SK-N-SH (cell line): ENCODE data around the gene ITGB8. TPM values are rescaled to one million over a fixed set of nuclear protein-coding genes. Genes with fewer than 3 reads are reported as not detected.

Source experiments
- CTCF ChIA-PET: fragments of 300-600, 350-600 bp; formaldehyde crosslinking; extraction: SDS; loops from one replicate; lab custom pipeline; 2021; lab: Yijun Ruan, JAX
- POLR2A ChIA-PET: fragments of 350-600 bp; sonication (Branson Sonifier 250); formaldehyde crosslinking; extraction: SDS; loops from one replicate; lab custom pipeline; 2020; ENCODE audit warnings: antibody characterized with exemption, inconsistent platforms; lab: Yijun Ruan, JAX
- DNase-seq: peaks from one replicate; pipeline ENCODE4 v3.0.0; 2012
- H2AFZ ChIP-seq: fragments of 200-600 bp; sonication (generic); 2 replicates; pipeline ENCODE4 v1.8.1; 2016; ENCODE audit warnings: antibody characterized with exemption, mild to moderate bottlenecking, low read depth
- H3F3A ChIP-seq: fragments of 200-600 bp; sonication (generic); replicated peaks from 2 replicates; pipeline ENCODE3; 2016; ENCODE audit warnings: antibody characterized with exemption, mild to moderate bottlenecking; ENCODE audit not compliant: insufficient read depth
- H3K27ac ChIP-seq, 2 experiments: fragments of 200-500 bp in 1 of 2; fragments of 200-600 bp in 1 of 2; sonication (Bioruptor generic) in 1 of 2; sonication (generic), shearing (Covaris generic) in 1 of 2; 2 replicates each; pipeline versions ENCODE4 v1.5.1 to v1.6.1; 2014 to 2016; ENCODE audit warnings: low read depth in 2 of 2, inconsistent platforms in 1 of 2, low read length in 1 of 2, mild to moderate bottlenecking in 1 of 2, mixed read lengths in 1 of 2
- H3K27me3 ChIP-seq: fragments of 200-600 bp; sonication (generic), shearing (Covaris generic); 2 replicates; pipeline ENCODE4 v1.6.1; 2016; ENCODE audit warnings: mixed run types; ENCODE audit not compliant: insufficient read depth
- H3K36me3 ChIP-seq, 2 experiments: fragments of 200-500 bp in 1 of 2; fragments of 200-600 bp in 1 of 2; sonication (Bioruptor generic) in 1 of 2; sonication (generic) in 1 of 2; replicated peaks in 1 of 2; 2 replicates each; pipeline versions ENCODE3 to v1.5.1; 2014 to 2016; ENCODE audit warnings: low read length in 1 of 2, mild to moderate bottlenecking in 1 of 2; ENCODE audit not compliant: insufficient read depth in 2 of 2, control insufficient read depth in 1 of 2
- H3K4me1 ChIP-seq, 2 experiments: fragments of 200-500 bp in 1 of 2; fragments of 200-600 bp in 1 of 2; sonication (Bioruptor generic) in 1 of 2; sonication (generic), shearing (Covaris generic) in 1 of 2; 2 replicates each; pipeline versions ENCODE4 v1.5.1 to v1.6.1; 2014 to 2016; ENCODE audit warnings: low read depth in 1 of 2, low read length in 1 of 2, mixed run types in 1 of 2; ENCODE audit not compliant: insufficient read depth in 2 of 2, control insufficient read depth in 1 of 2
- H3K4me2 ChIP-seq: fragments of 200-600 bp; sonication (generic), shearing (Covaris generic); 2 replicates; pipeline ENCODE4 v1.6.1; 2017; ENCODE audit warnings: mixed run types
- H3K4me3 ChIP-seq, 2 experiments: fragments of 200-500 bp in 1 of 2; fragments of 200-600 bp in 1 of 2; sonication (Bioruptor generic) in 1 of 2; sonication (generic), shearing (Covaris generic) in 1 of 2; 2 replicates each; pipeline versions ENCODE4 v1.5.1 to v1.8.1; 2014 to 2016; ENCODE audit warnings: low read depth in 2 of 2, inconsistent platforms in 1 of 2, low read length in 1 of 2, mild to moderate bottlenecking in 1 of 2, mixed read lengths in 1 of 2, moderate library complexity in 1 of 2
- H3K79me2 ChIP-seq: fragments of 200-600 bp; sonication (generic); 2 replicates; pipeline ENCODE4 v1.8.1; 2017; ENCODE audit warnings: mild to moderate bottlenecking; ENCODE audit not compliant: insufficient read depth
- H3K9ac ChIP-seq: fragments of 200-600 bp; sonication (generic); 2 replicates; pipeline ENCODE4 v1.6.1; 2017; ENCODE audit warnings: mixed run types
- H3K9me2 ChIP-seq: fragments of 200-600 bp; sonication (generic); 2 replicates; pipeline ENCODE4 v1.6.1; 2017; ENCODE audit warnings: mixed run types
- H3K9me3 ChIP-seq: fragments of 200-600 bp; sonication (generic); 2 replicates; pipeline ENCODE4 v1.6.1; 2017; ENCODE audit warnings: mixed run types, mild to moderate bottlenecking, moderate library complexity
- H4K20me1 ChIP-seq: fragments of 200-600 bp; sonication (generic); 2 replicates; pipeline ENCODE4 v1.6.1; 2017; ENCODE audit warnings: mild to moderate bottlenecking, mixed run types; ENCODE audit not compliant: insufficient read depth
- CTCF ChIP-seq: fragments of 200-600 bp; sonication (generic); IDR thresholded peaks from 2 replicates; pipeline ENCODE4 v1.6.1; 2017; ENCODE audit warnings: antibody characterized with exemption, mild to moderate bottlenecking, moderate library complexity
- ELF1 ChIP-seq: IDR thresholded peaks from 2 replicates; pipeline ENCODE4 v1.4.0; 2012
- EP300 ChIP-seq, 2 experiments: IDR thresholded peaks; 2 replicates each; pipeline versions ENCODE4 v1.4.0 to v1.6.1; 2012; ENCODE audit warnings: borderline replicate concordance in 1 of 2, low read depth in 1 of 2, low read length in 1 of 2
- EZH2phosphoT487 ChIP-seq: fragments of 200-600 bp; sonication (generic); IDR thresholded peaks from 2 replicates; pipeline ENCODE4 v1.6.1; 2017; ENCODE audit warnings: low read depth, mixed run types, mild to moderate bottlenecking, antibody characterized with exemption, moderate library complexity, borderline replicate concordance
- FOSL2 ChIP-seq: IDR thresholded peaks from 2 replicates; pipeline ENCODE4 v1.4.0; 2012; ENCODE audit warnings: low read depth, mild to moderate bottlenecking, moderate library complexity, borderline replicate concordance
- FOXJ3 ChIP-seq: sonication (generic); formaldehyde crosslinking; IDR thresholded peaks from 2 replicates; pipeline ENCODE4 v1.5.1; 2020; ENCODE audit warnings: mild to moderate bottlenecking, missing genetic modification reagents
- GABPA ChIP-seq: IDR thresholded peaks from 2 replicates; pipeline ENCODE4 v1.4.0; 2012; ENCODE audit warnings: low read depth, mild to moderate bottlenecking
- GATA2 ChIP-seq: sonication (generic); formaldehyde crosslinking; IDR thresholded peaks from 2 replicates; pipeline ENCODE4 v1.5.0; 2020; ENCODE audit warnings: mild to moderate bottlenecking, missing genetic modification reagents
- JUND ChIP-seq: IDR thresholded peaks from 2 replicates; pipeline ENCODE4 v1.4.0; 2012
- MAX ChIP-seq: IDR thresholded peaks from 2 replicates; pipeline ENCODE4 v1.4.0; 2012; ENCODE audit warnings: low read depth
- MEF2A ChIP-seq: IDR thresholded peaks from 2 replicates; pipeline ENCODE4 v1.4.0; 2012; ENCODE audit warnings: low read depth, borderline replicate concordance
- MXI1 ChIP-seq: IDR thresholded peaks from 2 replicates; pipeline ENCODE4 v1.6.1; 2012; ENCODE audit warnings: mild to moderate bottlenecking, low read depth, low read length, improper control_type of control experiment
- NFIC ChIP-seq: IDR thresholded peaks from 2 replicates; pipeline ENCODE4 v1.4.0; 2012; ENCODE audit warnings: borderline replicate concordance
- RAD21 ChIP-seq: IDR thresholded peaks from 2 replicates; pipeline ENCODE4 v1.6.1; 2012; ENCODE audit warnings: mild to moderate bottlenecking, low read length
- RCOR1 ChIP-seq: fragments of 150-350 bp; IDR thresholded peaks from 2 replicates; pipeline ENCODE4 v1.6.1; 2017; ENCODE audit warnings: antibody characterized with exemption, low read length
- RFX5 ChIP-seq: IDR thresholded peaks from 2 replicates; pipeline ENCODE4 v1.6.1; 2012; ENCODE audit warnings: mild to moderate bottlenecking, improper control_type of control experiment, low read length
- SIN3A ChIP-seq: IDR thresholded peaks from 2 replicates; pipeline ENCODE4 v1.6.1; 2012; ENCODE audit warnings: low read depth, mild to moderate bottlenecking, low read length, moderate library complexity, borderline replicate concordance
- TAF1 ChIP-seq: IDR thresholded peaks from 2 replicates; pipeline ENCODE4 v1.6.1; 2012; ENCODE audit warnings: low read depth, mild to moderate bottlenecking, low read length, moderate library complexity, borderline replicate concordance
- YY1 ChIP-seq: IDR thresholded peaks from 2 replicates; pipeline ENCODE4 v1.4.0; 2012; ENCODE audit warnings: low read depth, mild to moderate bottlenecking
- ZBTB33 ChIP-seq: IDR thresholded peaks from 2 replicates; pipeline ENCODE4 v1.4.0; 2012; ENCODE audit warnings: low read depth, borderline replicate concordance
- WGBS: methylation state at CpG from one replicate; pipeline ENCODE4 v1.1.6; 2017; ENCODE audit warnings: low lambda C conversion rate; 5-methylcytosine and 5-hydroxymethylcytosine counted together
- polyA plus RNA-seq, 3 experiments: library from polyadenylated mRNA; depleted of rRNA; stranded (reverse); fragments of >200 nt; gene quantifications; 2 replicates each; pipeline ENCODE4 v1.2.3, GENCODE V29; 2012

Gene ITGB8
- polyA plus RNA-seq, 1 of the 3 experiments (the other 2 are of a cell fraction): 0.62 TPM

DNA sequence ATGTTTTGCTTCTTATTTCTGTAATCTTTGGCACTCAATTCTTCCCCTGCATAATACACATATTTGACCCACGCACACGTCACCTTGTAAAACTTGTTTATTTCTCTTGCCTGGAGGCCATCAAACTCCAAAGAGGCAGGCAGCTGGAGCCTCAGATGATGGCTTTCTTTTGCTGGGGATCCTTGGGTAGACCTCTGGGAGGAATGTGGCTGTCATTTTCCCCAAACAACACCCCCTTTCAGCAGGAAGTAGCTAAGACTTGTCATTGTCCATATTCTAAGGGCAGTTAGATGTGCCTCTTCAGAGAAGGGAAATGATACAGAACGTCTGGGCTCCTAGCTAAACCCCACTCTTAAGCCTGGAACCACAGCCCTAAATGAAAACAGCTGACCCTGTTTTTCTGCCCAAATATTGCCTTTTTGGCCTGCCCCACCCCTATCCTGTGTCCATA, 111.3 kb downstream of the ITGB8 start:
- WGBS: 47% methylated on average over 3 of the region's 3 CpGs
- Histone ChIP-seq H3K4me1 (peaks cover 0 to 5% of the 10 kb centered on the region in 2 experiments; a peak in 1 of 4 replicates), H3F3A (no peaks in the 10 kb centered on the region), H4K20me1 (no peaks in the 10 kb centered on the region), H3K27ac (no peak overlapping the region), H3K9ac (no peak overlapping the region), H3K4me2 (no peak overlapping the region), H3K27me3 (no peaks in the 10 kb centered on the region), H3K36me3 (no peaks in the 10 kb centered on the region), H3K9me2 (no peaks in the 10 kb centered on the region), H3K4me3 (no peak overlapping the region), H3K9me3 (no peaks in the 10 kb centered on the region), H3K79me2 (no peaks in the 10 kb centered on the region), H2AFZ (no peak overlapping the region)
- ChIA-PET CTCF (interaction anchor here (1.2 to 1.4 kb wide), 3 partner anchors 10 to 42 kb away, joined by 3 to 4 read pairs (median 4); no protein-coding TSS in a partner anchor), POLR2A (no interaction called here)
- TF ChIP-seq FOSL2 (no peak), TAF1 (no peak), NFIC (no peak), ELF1 (no peak), CTCF (no peak), EP300 (IDR thresholded peaks at IDR 0.05; ENCODE audit: borderline replicate concordance in 1 of 2, low read depth in 1 of 2, low read length in 1 of 2) (no peak), GATA2 (CRISPR knock-in tag) (no peak), EZH2phosphoT487 (no peak), ZBTB33 (no peak), MAX (no peak), RCOR1 (no peak), RAD21 (no peak), JUND (no peak), FOXJ3 (CRISPR knock-in tag) (no peak), RFX5 (no peak)
- DNase-seq: no peak

DNA sequence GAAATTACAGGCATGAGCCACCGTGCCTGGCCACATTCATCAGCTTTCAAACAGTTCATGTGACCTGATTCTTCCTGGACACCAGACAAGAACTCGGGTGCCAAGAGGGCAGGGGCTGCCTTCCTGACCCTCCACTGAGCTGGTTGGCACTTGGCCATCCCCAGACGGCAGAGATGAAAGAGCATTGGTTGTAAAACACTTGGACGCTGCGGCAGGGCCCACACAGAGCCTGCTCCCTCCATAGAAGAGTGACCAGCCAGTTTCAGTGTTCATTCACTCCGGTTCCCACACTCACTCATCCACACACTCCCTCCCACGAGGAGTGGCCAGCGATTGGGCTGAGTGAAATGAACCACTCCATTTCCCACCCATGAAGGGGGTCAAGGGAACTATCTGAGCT, 112.3 kb downstream of the ITGB8 start:
- no peaks in the 10 kb centered on the region for H3K27me3 ChIP-seq
- TF ChIP-seq RFX5: no peak
- no peak for TF ChIP-seq SIN3A
- no peak for TF ChIP-seq FOXJ3 (CRISPR knock-in tag)
- TF ChIP-seq MEF2A: no peak
- TF ChIP-seq MAX: no peak
- TF ChIP-seq ZBTB33: no peak
- TF ChIP-seq GABPA: no peak
- TF ChIP-seq MXI1: no peak
- no peak for TF ChIP-seq YY1
- no peak overlapping the region for H3K4me2 ChIP-seq
- no peak overlapping the region for H3K9ac ChIP-seq
- H2AFZ ChIP-seq: no peak overlapping the region
- H3K36me3 ChIP-seq: no peaks in the 10 kb centered on the region
- CTCF ChIA-PET: interaction anchor here (1.2 kb wide), 1 partner anchor 11 kb away, joined by 4 read pairs; no protein-coding TSS in a partner anchor
- no peaks in the 10 kb centered on the region for H3K9me3 ChIP-seq
- WGBS: 48% methylated on average over 6 of the region's 8 CpGs
- H3K4me3 ChIP-seq: no peak overlapping the region
- H4K20me1 ChIP-seq: no peaks in the 10 kb centered on the region
- DNase-seq: no peak
- no peak overlapping the region for H3K27ac ChIP-seq
- H3F3A ChIP-seq: no peaks in the 10 kb centered on the region
- no peaks in the 10 kb centered on the region for H3K79me2 ChIP-seq
- POLR2A ChIA-PET: no interaction called here
- peaks cover 0 to 5% of the 10 kb centered on the region in 2 experiments; a peak in 1 of 4 replicates for H3K4me1 ChIP-seq
- no peaks in the 10 kb centered on the region for H3K9me2 ChIP-seq
